SKM-1 treated with dmso at 0.1 percent for 144 hours (cell line): ENCODE data around the gene HAGHL.
"Not testable (repeated sequence)": the region's sequence is repeated elsewhere in the genome, so short reads cannot be mapped to it uniquely, and the experiment has no call there.

Experiments
- DNase-seq: peaks from one replicate; lab custom pipeline; 2025; ENCODE audit not compliant: unreplicated experiment; lab: John Stamatoyannopoulos, UW

The HAGHL gene

GRCh38 chr16:733382-734207 is 6.7 kb downstream of the HAGHL start:
- no peak for DNase-seq

GRCh38 chr16:734208-734980 is 7.5 kb downstream of the HAGHL start:
- no peak for DNase-seq

- no peak for DNase-seq
These were observed 8.3 kb downstream of the HAGHL start for GRCh38 chr16:734981-735881.

GRCh38 chr16:735982-736453 is 9.1 kb downstream of the HAGHL start:
- no peak for DNase-seq

GRCh38 chr16:736936-737481 is 10.1 kb downstream of the HAGHL start:
- no peak for DNase-seq

- DNase-seq: no peak
These were observed 12.9 kb downstream of the HAGHL start for GRCh38 chr16:739560-740458.

GRCh38 chr16:740459-740763 is 13.5 kb downstream of the HAGHL start:
- DNase-seq: no peak

GRCh38 chr16:740764-741505 is 14.0 kb downstream of the HAGHL start, which contains the start of gene CIAO3:
Gene CIAO3, minus strand, starts transcription at chr16:740997. Its CDS starts 12 bp downstream, at chr16:740985.
- DNase-seq: peak; percentile 55

- DNase-seq: no peak
These were observed 15.2 kb downstream of the HAGHL start for GRCh38 chr16:741986-742629.

GRCh38 chr16:742894-743293 is 16.0 kb downstream of the HAGHL start:
- not testable (repeated sequence) for DNase-seq

- no peak for DNase-seq
These were observed 17.0 kb downstream of the HAGHL start for GRCh38 chr16:743794-744500.

- no peak for DNase-seq
These were observed 18.8 kb downstream of the HAGHL start for GRCh38 chr16:745739-746138.

GRCh38 chr16:746637-747036 is 19.7 kb downstream of the HAGHL start:
- no peak for DNase-seq

- no peak for DNase-seq
These were observed 21.3 kb downstream of the HAGHL start for GRCh38 chr16:747978-748746.

GRCh38 chr16:749010-749409 is 22.1 kb downstream of the HAGHL start:
- no peak for DNase-seq

GRCh38 chr16:750485-750884 is 23.6 kb downstream of the HAGHL start:
- no peak for DNase-seq
